ENCODE measurements around the gene FAM234B. TPM values are rescaled to one million over a fixed set of nuclear protein-coding genes. Genes with fewer than 3 reads are reported as not detected.
"Not testable (repeated sequence)": the region's sequence is repeated elsewhere in the genome, so short reads cannot be mapped to it uniquely, and the experiment has no call there.

The FAM234B gene
- polyA plus RNA-seq, 3 donors from 2014 or later, result 0.14 to 1.5 (median 1.3) TPM

DNA sequence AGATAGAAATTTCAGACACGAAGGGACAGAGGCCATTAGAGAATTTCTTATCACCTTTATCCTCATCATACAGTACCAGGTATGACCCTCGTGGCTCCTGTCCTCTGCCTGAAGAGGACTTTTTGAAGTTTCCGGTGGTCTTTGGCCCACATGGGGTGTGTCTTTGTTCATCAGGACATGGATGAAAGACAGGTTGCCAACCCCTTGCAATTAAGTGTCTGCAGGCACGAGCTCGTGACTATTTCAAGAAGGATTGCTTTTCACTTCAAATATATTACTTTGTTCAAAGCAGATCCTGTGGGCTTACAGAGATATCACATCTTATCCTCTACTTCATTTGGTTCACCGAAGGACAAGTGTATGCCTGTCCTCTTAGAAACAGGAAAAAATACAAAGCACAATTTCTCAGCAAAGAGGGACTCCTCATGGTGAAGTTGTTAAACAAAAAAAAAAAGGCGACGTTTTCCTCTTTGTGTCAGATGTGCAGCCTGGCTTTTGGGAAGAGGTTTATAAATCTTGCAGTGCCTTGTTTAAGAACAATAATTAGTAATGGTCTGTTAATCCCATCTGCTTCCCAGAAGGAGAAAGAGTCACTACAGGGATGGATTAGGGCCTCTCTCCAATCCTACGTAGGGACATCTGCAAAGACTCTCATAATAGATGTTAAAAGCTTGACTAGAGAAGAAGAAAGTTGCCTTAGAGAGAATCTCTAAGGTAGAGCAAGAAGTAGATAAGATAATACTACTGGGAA is 13.5 kb upstream of the FAM234B start:
- Mint-ChIP-seq H3K27ac (no peak overlapping the region), H3K27me3 (ENCODE audit: low read depth in 3 of 3) (peaks cover 0 to 3% (median 3%) of the 10 kb centered on the region in 3 donors), H3K36me3 (no peaks in the 10 kb centered on the region), H3K4me1 (no peaks in the 10 kb centered on the region), H3K4me3 (no peak overlapping the region), H3K9me3 (no peaks in the 10 kb centered on the region)
- no peak for DNase-seq

- H3K9me3 Mint-ChIP-seq, result no peaks in the 10 kb centered on the region
- H3K4me1 Mint-ChIP-seq, result no peaks in the 10 kb centered on the region
- H3K4me3 Mint-ChIP-seq, result no peak overlapping the region
- no peaks in the 10 kb centered on the region for H3K36me3 Mint-ChIP-seq
- no peak overlapping the region for H3K27ac Mint-ChIP-seq
- peaks cover 0 to 7% (median 3%) of the 10 kb centered on the region in 3 donors for H3K27me3 Mint-ChIP-seq (ENCODE audit: low read depth in 3 of 3)
- DNase-seq, result no peak
Observed at GRCh38 chr12:13032164-13032563, 12.0 kb upstream of the FAM234B start.

DNA sequence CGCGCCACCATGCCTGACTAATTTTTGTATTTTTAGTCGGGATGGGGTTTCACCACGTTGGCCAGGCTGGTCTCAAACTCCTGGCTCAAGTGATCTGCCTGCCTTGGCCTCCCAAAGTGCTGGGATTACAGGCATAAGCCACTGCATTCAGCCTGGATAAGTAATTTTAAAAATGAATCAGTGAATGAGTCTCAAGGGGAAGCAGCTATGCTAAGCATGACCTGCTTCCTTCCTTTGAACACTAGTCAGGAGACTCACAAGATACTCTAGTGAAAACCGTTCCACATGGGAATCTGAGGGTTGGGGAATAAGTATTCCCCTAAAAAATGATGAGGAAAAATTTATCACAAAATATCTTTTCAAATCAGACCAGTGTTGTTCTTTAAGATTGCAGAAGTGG is 10.7 kb upstream of the FAM234B start:
- Mint-ChIP-seq H3K27me3 (ENCODE audit: low read depth in 3 of 3) (peaks cover 0 to 7% (median 3%) of the 10 kb centered on the region in 3 donors), H3K4me1 (no peaks in the 10 kb centered on the region), H3K36me3 (no peaks in the 10 kb centered on the region), H3K9me3 (no peaks in the 10 kb centered on the region), H3K4me3 (no peak overlapping the region), H3K27ac (no peak overlapping the region)
- DNase-seq, result no peak

GRCh38 chr12:13035335-13035734 is 8.8 kb upstream of the FAM234B start:
- H3K9me3 Mint-ChIP-seq; H3K36me3 Mint-ChIP-seq; H3K27ac Mint-ChIP-seq; H3K4me1 Mint-ChIP-seq; H3K4me3 Mint-ChIP-seq; H3K27me3 Mint-ChIP-seq (ENCODE audit: low read depth in 3 of 3); DNase-seq: not testable (repeated sequence)

DNA sequence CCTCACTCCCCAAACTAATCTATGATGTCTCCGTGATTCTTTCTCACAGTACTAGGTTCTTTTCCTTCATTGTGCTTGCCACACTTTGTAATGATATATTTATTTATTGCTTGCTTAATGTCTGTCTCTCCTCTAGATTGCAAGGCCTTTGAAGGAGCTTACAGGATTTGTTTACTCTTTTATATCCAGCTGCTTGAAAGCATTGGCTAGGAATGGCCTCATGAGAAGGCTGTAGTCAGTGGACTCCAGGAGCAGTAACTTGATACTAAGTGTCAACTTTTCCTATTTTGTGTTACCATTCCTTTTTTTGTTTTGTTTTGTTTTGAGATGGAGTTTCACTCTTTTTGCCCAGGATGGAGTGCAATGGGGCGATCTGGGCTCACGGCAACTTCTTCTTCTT is 7.3 kb upstream of the FAM234B start:
- no peak overlapping the region for H3K27ac Mint-ChIP-seq

GRCh38 chr12:13038491-13039161 is 5.6 kb upstream of the FAM234B start:
- Mint-ChIP-seq H3K9me3 (no peaks in the 10 kb centered on the region), H3K27me3 (ENCODE audit: low read depth in 3 of 3) (peaks cover 0 to 6% (median 1%) of the 10 kb centered on the region in 3 donors), H3K4me3 (no peak overlapping the region), H3K4me1 (peaks cover 0 to 1% of the 10 kb centered on the region in 2 donors), H3K27ac (no peak overlapping the region), H3K36me3 (no peaks in the 10 kb centered on the region)
- DNase-seq, result no peak

More for the DNA sequence above, 7.3 kb upstream of the FAM234B start:
- Mint-ChIP-seq H3K4me3 (no peak overlapping the region), H3K27me3 (ENCODE audit: low read depth in 3 of 3) (peaks cover 0 to 4% (median 0%) of the 10 kb centered on the region in 3 donors), H3K4me1 (no peaks in the 10 kb centered on the region), H3K9me3 (no peaks in the 10 kb centered on the region), H3K36me3 (no peaks in the 10 kb centered on the region)
- no peak for DNase-seq

DNA sequence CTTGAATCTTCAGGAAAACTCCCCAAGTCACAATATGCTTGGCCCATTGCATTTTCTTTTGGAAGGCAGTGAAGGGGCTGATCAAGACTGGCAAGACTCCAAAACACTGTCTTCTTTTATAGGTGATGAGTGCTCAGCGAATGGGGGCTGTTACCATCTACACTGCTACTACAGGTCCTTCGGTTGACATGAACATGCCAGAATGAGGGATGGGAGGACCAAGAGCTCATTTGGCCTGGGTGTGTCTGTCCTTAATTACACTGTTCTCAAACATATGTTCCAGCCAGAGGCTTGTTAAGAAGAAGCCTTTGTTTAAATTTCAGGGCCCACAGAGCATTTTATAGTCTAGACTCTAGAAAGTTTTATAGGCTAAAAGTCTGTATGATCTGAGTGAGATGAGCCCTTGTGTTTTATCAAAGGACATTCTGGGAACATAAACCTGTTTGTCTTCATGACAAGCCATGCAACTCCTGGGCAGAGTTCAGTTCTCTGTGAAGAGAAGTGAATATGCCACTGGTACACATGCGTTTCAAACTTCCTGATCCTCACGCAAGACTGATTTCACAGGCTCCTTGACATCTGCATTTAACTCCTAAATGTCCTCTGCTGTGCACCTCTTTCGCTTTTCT is 4.7 kb upstream of the FAM234B start:
- H3K36me3 Mint-ChIP-seq, result no peaks in the 10 kb centered on the region
- H3K4me1 Mint-ChIP-seq, result peaks cover 0 to 5% of the 10 kb centered on the region in 2 donors
- H3K27ac Mint-ChIP-seq, result no peak overlapping the region
- DNase-seq, result no peak
- peaks cover 0 to 6% (median 1%) of the 10 kb centered on the region in 3 donors for H3K27me3 Mint-ChIP-seq (ENCODE audit: low read depth in 3 of 3)
- no peak overlapping the region for H3K4me3 Mint-ChIP-seq
- H3K9me3 Mint-ChIP-seq, result no peaks in the 10 kb centered on the region

DNA sequence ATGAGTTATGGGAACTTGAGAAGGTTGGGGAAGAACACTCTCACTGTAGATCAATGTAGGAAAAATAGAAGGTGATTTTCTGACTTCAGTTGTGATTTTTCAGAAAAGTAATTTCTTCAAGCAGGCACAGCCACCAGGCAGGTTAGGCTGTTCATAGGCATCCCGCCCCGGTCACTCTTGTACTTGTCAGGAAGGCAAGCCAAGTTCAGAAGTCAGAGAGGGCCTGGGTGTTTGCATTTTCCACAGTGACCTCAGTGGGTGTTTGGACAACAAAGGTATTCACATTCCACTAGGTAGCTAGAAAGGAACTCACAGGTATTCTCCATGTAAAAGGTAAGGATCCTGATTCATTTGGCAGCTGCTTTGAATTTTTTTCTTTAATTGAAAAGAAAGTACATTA is 3.0 kb upstream of the FAM234B start:
- Mint-ChIP-seq H3K36me3 (no peaks in the 10 kb centered on the region), H3K27me3 (ENCODE audit: low read depth in 3 of 3) (peaks cover 0 to 5% (median 1%) of the 10 kb centered on the region in 3 donors), H3K4me3 (no peak overlapping the region), H3K27ac (no peak overlapping the region), H3K4me1 (peaks cover 7 to 9% of the 10 kb centered on the region in 2 donors), H3K9me3 (no peaks in the 10 kb centered on the region)
- DNase-seq, result no peak

GRCh38 chr12:13042666-13043230 is 1.4 kb upstream of the FAM234B start:
- Mint-ChIP-seq H3K4me1 (peaks cover 7 to 9% of the 10 kb centered on the region in 2 donors), H3K4me3 (peak overlapping the region; percentile 75 to 87 (median 83))

GRCh38 chr12:13044906-13045299 is 722 bp downstream of the FAM234B start:
- Mint-ChIP-seq H3K27ac (peak overlapping the region in 2 of 6 donors; percentile 19 to 65), H3K4me3 (peak overlapping the region; percentile 83 to 90 (median 87)), H3K36me3 (no peaks in the 10 kb centered on the region), H3K27me3 (ENCODE audit: low read depth in 3 of 3) (peaks cover 0 to 2% (median 1%) of the 10 kb centered on the region in 3 donors), H3K9me3 (no peaks in the 10 kb centered on the region), H3K4me1 (peaks cover 7 to 9% of the 10 kb centered on the region in 2 donors)
- peak in 1 of 3 donors; percentile 5 for DNase-seq

More at GRCh38 chr12:13042666-13043230, 1.4 kb upstream of the FAM234B start:
- Mint-ChIP-seq H3K9me3 (no peaks in the 10 kb centered on the region), H3K27me3 (ENCODE audit: low read depth in 3 of 3) (peaks cover 0 to 2% (median 1%) of the 10 kb centered on the region in 3 donors), H3K27ac (no peak overlapping the region), H3K36me3 (no peaks in the 10 kb centered on the region)
- no peak for DNase-seq

- H3K27ac Mint-ChIP-seq, result no peak overlapping the region
- no peaks in the 10 kb centered on the region for H3K36me3 Mint-ChIP-seq
- H3K27me3 Mint-ChIP-seq (ENCODE audit: low read depth in 3 of 3), result peaks cover 0 to 2% (median 1%) of the 10 kb centered on the region in 3 donors
- peak overlapping the region in 4 of 5 donors; percentile 22 to 90 (median 85) for H3K4me3 Mint-ChIP-seq
- peaks cover 7 to 9% of the 10 kb centered on the region in 2 donors for H3K4me1 Mint-ChIP-seq
- H3K9me3 Mint-ChIP-seq, result no peaks in the 10 kb centered on the region
- DNase-seq, result no peak
Observed at GRCh38 chr12:13045816-13046215, 1.6 kb downstream of the FAM234B start.

GRCh38 chr12:13046964-13047363 is 2.8 kb downstream of the FAM234B start:
- no peak for DNase-seq
- H3K27ac Mint-ChIP-seq, result no peak overlapping the region

DNA sequence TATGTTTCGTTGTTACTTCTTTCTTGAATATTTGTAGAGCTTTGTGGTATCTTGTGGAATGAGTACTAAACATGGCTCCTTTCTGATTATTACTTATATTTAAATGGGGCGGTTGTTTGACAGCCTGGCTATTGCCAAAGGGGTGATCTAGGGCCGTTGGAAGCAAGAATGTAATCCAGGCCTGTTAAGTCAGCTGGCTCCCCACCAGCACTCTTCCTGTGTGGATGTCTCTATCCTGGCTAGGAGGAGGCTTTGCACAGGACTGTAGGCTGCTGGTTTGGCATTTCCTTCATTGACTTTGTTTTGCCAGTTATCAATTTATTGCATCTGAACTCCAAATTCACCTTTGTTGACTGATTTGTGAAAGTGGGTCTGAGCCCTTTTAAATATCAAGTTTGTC is 5.6 kb downstream of the FAM234B start:
- H3K9me3 Mint-ChIP-seq, result peaks cover 5 to 16% (median 8%) of the 10 kb centered on the region in 6 donors
- no peak for DNase-seq
- no peak overlapping the region for H3K4me3 Mint-ChIP-seq

More at GRCh38 chr12:13046964-13047363, 2.8 kb downstream of the FAM234B start:
- Mint-ChIP-seq H3K9me3 (no peaks in the 10 kb centered on the region), H3K27me3 (ENCODE audit: low read depth in 3 of 3) (peaks cover 0 to 2% (median 1%) of the 10 kb centered on the region in 3 donors), H3K4me1 (peaks cover 7 to 9% of the 10 kb centered on the region in 2 donors), H3K36me3 (no peaks in the 10 kb centered on the region), H3K4me3 (no peak overlapping the region)

More for the DNA sequence above, 5.6 kb downstream of the FAM234B start:
- Mint-ChIP-seq H3K36me3 (peaks cover 0 to 8% (median 2%) of the 10 kb centered on the region in 3 donors), H3K27me3 (ENCODE audit: low read depth in 3 of 3) (no peaks in the 10 kb centered on the region), H3K27ac (no peak overlapping the region), H3K4me1 (peaks cover 2 to 5% of the 10 kb centered on the region in 2 donors)

Measured in immature natural killer cell (primary cell).